Right renal cortex interstitium (tissue), 3 donors: ENCODE measurements around the gene PIK3R2. TPM values are rescaled to one million over a fixed set of nuclear protein-coding genes. Genes with fewer than 3 reads are reported as not detected.
"Not testable (repeated sequence)": the region's sequence is repeated elsewhere in the genome, so short reads cannot be mapped to it uniquely, and the experiment has no call there.

Experiments
- DNase-seq, 3 donors: peaks; one replicate each; pipeline ENCODE4 v3.0.0-alpha.2; 2013; ENCODE audit warnings: low read depth in 3 of 3, low spot score in 2 of 3
- polyA plus RNA-seq, 3 donors: library from polyadenylated mRNA; unstranded; fragments of 120-200 nt; gene quantifications; one replicate each; pipeline ENCODE4 v1.2.1, GENCODE V29; 2013; ENCODE audit not compliant: insufficient read length in 3 of 3

Gene PIK3R2
- polyA plus RNA-seq, 3 donors: 20.0 to 27.1 (median 26.7) TPM

DNA sequence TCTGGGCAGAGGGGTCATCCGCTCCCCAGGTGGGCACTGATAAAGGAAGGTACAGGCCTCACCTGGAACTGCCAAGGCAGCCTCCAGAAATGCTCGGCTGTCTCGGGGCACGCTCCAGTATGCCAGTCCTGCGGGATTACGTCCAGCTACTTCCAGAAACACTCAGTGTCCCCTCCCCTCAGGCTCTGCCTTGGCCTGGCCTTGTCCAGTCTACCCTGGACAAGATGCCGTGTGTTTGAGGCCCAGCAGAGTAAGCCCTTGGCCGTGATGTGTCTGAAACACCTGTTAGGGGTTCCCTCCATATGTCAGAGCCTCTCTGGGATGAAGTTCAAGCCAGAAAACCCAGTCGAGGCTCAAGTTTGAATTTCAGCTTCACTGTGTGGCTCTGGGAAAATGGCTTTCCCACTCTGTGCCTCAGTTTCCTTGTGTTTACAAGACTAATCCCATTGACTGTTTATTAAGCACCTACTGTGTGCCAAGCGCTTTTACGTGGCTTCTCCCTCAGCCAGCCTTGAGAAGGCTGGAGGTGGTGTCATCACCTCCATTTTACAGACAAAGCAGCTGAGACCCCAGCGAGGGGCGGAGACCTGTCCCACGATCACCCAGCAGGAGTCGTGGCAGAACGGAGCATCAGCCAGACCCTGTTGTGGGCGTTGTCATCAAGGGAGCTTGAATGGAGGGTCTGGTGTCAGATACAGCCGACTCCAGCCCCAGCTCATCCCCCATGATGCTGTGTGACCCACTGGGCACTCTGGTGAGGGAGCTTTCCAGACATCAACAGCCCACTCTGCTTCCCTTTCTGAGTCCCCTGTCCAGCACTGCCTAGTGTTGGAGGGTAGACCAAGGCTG lies 2.0 kb upstream of the PIK3R2 start:
- no peak for DNase-seq

DNA sequence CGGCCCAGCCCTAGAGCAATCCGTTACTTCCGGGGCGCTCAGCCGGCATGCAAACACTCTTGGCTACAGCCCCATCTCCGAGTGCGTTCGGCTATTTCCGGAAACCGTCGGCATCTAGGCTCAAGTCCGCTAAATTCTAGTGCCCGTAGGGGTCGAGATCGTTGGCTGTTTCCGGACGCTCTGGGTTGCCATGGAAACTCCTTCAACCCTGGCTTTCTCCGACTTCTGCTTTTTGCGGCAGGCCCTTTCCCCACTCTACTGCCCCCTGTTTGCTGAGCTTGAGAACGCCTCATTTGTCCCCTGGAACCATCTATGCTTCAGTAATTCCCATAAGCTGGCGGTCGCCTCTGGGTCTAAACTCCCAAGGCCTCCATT lies 534 bp upstream of the PIK3R2 start:
- DNase-seq: peak; percentile 95 to 98 (median 96)

DNA sequence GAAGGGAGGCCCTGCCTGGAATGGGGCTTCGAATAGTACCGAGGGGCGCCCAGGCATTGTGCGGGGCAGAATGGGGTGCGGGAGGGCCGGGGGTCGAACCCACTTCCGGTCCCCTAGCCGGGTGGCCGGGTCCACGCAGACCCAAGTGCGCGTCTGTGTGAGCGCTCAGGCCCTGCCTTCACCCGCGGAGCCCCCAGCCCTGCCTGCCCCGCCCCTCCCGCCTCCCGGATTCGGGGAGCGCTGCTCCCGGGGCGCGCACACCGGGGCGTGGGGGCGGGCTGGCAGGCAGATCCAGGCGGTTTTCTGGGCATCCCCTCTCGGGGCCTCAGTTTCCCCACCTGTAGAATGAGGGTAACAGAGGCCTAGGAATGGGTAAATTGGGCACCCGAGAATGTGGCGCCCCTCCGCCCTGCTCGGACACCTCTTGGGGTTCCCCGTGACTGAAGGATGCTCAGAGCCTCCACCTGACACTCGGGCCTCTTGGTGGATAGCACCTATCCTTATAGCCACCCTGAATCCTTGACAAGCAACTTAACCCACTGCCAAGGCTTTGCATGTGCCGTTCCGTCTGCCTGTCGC lies 682 bp downstream of the PIK3R2 start:
- DNase-seq: no peak

DNA sequence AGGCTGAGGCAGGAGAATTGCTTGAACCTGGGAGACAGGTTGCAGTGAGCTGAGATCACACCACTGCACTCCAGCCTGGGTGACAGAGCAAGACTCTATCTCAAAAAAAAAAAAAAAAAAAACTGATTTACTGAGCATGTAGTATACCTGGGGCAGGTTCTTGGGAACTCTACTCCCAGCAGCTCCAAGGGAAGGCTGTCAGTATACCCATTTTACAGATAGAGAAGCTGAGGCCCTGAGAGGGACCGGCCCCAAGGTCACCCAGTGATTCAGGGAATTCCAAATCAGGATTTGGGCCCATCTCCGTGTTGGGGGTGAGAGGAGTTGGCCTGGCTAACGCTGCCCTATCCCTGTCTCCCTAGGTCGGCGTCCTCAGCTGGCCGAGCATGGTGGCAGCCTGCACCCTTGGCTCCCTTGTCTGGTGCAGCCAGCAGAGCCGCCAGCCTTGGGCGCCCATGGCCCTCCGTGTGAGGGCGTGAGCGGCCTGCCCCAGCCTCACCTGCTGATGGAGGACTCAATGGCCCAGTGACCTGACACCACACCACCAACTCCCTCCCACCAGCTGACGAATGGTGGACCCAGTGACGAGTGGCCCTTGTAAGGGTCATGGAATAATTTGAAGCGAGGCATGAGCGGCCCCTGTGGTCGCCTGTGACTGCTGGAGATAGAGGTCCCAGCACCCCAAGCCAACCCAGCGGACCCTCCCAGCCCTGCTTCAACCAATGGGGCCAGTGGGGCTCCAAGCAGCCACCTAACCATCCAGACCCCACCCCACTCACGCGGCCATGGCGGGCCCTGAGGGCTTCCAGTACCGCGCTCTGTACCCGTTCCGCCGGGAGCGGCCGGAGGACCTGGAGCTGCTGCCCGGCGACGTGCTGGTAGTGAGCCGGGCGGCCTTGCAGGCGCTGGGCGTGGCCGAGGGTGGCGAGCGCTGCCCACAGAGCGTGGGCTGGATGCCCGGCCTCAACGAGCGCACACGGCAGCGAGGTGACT lies 2.4 kb downstream of the PIK3R2 start:
- DNase-seq: no peak

DNA sequence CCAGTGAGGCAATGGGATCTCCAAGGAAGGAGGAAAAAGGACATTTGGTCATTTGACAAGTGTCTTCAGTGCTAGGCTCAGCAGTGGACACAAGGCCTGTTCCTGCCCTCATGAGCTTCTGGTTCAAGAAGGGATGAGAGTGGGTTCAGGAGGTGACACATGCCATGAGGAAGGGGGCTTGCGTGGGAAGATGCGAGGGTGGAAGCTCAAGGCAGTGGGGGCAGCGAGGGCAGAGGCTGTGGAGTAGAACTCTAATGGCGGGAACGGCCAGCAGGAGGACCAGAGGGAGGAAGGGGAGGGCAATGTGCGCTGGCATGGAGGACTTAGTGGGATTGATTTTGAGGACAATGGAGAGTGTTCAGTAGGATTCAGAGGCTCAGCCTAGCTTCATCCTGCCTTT lies 3.3 kb downstream of the PIK3R2 start:
- DNase-seq: no peak

DNA sequence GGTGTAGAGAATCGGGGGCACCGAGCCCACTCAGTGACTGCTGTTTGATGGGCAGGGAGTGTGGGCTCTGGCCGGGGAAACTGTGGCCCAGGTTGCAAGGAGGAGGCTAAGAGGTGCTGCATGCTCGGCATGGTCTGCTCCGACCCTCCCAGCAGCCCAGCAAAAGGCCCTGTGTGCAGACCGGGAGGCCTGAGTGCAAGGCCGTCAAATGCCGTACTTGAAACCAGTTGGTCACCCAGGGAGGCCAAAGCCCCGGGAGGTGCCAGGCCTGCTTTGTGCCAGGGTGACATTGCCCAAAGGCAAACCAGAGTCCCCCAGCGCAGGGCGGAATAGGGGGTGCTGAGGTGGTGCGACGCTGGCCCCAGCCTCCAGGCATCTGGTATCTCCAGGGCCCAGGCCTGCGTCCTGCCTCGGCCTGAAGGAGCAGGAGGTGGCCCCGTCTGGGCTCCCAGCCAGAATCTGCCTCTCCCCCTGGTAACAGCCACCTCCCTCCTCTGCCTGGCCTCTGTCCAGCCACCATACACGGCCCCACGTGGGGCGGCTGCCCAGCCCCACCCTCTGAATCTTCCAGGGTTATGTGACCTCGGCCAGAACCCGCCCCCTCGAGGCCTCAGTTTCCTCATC lies 4.0 kb downstream of the PIK3R2 start:
- no peak for DNase-seq

DNA sequence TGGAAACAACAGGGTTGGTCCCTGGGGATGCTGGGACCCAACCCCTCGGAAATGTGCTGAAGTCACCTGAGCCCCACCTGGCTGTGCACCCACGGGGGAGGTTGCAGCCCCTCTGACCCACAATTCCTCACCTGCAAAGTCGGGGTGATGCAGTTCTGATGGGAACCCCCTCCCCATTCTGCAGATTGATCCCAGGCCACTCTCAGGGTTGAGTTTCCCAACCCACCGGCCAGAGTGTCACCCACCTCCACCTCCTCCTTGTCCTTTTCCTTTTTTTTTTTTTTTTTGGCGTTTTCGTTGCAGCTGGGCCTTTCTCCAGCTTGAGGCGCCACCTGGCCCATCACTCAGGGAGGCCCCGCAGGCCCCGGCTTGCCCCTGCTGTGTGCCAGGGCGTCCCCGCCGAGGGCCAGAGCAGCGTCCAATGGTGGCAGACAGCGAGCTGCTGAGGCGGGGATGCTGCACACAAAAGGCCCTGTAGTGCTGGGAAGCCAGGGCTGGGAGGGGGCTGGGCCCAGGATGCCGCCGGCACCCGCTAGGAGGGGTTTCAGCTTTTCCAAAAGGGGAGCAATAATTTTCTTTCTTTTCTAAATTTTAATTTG lies 4.6 kb downstream of the PIK3R2 start:
- DNase-seq: no peak

DNA sequence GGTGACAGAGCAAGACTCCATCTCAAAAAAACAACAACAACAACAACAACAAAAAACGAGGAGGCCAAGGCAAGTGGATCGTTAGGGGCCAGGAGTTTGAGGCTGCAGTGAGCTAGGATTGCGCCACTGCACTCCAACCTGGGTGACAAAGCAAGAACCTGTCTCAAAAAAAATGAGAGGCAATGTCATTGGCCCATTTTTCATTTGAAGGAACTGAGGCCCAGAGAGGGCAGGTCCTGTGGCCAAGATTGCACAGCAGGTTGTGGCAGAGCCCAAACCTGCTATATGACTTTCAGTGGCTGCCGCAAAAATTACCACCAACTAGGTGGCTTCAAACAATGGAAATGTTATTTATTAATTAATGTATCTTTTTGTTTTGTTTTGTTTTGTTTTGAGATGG lies 5.5 kb downstream of the PIK3R2 start:
- no peak for DNase-seq

DNA sequence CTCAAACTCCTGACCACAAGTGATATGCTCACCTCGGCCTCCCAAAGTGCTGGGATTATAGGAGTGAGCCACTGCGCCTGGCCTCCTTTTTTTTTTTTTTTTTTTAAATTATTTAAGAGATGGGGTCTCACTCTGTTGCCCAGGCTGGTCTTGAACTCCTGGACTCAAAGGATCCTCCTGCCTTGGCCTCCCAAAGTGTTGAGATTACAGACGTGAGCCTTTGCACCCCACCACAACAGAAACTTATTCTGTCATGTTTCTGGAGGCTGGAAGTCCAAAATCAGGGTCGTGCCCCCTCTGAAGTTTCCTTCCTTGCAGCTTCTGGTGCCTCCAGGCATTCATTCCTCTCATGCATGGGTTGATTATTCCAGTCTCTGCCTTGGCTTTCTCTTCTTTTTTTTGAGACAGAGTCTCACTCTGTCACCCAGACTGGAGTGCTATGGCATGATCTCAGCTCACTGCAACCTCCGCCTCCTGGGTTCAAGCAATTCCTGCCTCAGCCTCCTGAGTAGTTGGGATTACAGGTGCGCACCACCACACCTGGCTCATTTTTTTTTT lies 6.2 kb downstream of the PIK3R2 start:
- DNase-seq: not testable (repeated sequence)

DNA sequence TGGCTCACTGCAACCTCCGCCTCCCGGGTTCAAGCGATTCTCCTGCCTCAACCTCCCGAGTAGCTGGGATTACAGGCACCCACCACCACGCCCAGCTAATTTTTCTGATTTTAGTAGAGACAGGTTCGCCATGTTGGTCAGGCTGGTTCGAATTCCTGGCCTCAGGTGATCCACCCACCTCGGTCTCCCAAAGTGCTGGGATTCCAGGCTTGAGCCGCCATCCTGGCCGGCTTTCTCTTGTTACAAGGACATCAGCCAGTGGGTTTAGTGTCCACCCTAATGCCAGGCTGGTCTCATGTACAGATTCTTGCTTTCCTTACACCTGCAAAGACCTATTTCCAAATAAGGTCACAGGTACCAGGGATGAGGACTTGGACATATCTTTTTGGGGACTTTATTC lies 6.8 kb downstream of the PIK3R2 start:
- no peak for DNase-seq

DNA sequence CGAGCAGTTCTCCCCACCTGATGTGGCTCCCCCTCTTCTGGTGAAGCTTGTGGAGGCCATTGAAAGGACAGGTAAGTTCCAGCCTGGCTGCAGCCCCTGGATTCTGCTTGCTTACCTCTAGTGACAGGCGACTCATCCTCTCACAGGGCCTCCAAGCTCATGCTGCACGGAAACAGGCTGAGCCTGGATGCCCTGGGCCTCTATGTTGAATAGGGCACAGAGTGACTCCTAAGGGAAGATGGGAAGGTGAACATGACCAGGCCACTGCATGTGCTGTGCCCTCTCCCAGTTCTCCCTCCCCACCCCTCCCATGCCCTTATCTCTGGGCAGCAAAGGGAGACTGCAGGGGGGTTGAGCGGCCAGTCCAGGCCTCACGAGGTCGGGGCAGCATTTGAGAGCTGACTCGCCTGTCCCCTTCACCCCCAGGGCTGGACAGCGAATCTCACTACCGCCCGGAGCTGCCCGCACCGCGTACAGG lies 7.6 kb downstream of the PIK3R2 start:
- no peak for DNase-seq

DNA sequence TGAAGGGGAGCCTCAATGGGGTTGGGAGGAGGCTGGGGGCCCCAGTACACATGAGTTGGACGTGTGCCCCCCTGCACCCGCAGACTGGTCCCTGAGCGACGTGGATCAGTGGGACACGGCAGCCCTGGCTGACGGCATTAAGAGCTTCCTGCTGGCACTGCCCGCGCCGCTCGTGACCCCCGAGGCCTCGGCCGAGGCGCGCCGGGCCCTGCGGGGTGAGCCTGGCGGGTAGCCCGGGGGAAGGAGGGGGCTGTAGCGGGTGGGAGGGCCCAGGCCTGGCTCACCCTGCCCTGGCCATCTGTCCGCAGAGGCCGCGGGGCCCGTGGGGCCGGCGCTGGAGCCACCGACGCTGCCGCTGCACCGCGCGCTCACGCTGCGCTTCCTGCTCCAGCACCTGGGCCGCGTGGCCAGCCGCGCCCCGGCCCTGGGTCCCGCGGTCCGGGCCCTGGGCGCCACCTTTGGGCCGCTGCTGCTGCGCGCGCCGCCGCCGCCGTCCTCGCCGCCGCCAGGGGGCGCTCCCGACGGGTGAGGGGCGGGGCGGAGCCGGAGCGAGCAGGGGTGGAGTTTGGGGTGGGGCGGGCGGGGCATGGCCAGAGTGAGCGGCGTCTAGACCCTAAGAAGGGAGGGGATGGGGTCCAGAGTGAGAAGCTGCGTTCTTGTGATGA lies 8.1 kb downstream of the PIK3R2 start:
- no peak for DNase-seq

DNA sequence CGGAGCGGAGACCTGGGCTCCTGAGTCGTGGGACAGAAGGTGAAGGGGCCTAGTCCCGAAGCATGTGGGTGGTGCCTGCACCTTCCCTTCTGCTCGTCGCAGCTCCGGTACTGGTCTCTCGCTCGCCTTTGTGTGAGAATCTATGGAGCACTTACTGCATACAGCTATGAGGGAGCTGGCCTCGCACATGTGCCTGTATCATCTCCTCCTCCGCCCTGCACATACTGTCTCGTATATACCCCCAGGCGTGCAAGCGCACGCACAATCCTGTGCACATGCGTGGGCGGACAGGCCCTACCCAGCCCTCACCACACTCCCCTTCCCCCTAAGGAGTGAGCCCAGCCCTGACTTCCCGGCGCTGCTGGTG lies 8.7 kb downstream of the PIK3R2 start:
- no peak for DNase-seq

DNA sequence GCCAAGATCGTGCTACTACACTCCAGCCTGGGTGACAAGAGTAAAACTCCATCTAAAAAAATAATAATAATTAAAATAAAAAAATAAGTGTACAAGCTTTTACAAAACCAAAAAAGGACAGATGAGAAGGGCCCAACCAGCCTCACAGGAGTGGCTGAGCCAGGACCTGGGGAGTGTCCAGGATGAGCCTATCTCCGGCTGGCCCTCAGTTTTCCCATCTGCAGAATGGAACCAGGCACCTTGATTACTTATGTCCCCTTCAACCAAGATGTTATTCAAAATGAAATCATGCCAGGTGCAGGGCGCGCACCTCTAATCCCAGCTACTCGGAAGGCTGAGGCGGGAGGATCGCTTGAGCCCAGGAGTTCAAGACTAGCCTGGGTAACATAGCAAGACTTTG lies 11.1 kb downstream of the PIK3R2 start:
- DNase-seq: no peak

DNA sequence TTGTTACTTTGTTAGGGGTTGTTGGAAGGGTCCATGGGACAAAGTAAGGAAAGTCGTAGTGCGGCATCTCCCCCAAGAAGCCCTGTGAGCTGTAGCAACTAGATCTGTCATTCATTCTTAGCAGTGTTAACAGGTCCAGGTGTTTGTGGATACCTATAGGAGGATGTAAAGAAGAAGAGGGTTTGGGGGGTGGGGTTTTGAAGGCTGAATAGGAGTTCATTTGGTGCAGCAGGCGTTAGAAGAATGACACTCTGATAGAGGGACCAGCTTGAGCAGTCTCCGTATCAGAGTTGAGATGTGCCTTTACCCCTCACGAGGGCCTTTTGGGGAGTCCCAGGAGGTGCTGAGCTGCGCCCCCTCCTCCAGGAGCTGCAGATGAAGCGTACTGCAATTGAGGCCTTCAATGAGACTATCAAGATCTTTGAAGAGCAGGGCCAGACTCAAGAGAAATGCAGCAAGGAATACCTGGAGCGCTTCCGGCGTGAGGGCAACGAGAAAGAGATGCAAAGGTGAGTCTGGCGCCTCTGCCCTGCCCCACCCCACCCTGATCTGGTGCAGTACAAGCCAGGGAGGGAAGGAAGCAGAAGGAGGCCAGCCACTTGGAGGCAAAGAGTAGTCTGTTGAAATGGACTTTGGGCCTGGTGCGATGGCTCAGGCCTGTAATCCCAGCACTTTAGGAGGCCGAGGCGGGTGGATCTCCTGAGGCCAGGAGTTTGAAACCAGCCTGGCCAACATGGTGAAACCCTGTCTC lies 13.0 kb downstream of the PIK3R2 start:
- no peak for DNase-seq

DNA sequence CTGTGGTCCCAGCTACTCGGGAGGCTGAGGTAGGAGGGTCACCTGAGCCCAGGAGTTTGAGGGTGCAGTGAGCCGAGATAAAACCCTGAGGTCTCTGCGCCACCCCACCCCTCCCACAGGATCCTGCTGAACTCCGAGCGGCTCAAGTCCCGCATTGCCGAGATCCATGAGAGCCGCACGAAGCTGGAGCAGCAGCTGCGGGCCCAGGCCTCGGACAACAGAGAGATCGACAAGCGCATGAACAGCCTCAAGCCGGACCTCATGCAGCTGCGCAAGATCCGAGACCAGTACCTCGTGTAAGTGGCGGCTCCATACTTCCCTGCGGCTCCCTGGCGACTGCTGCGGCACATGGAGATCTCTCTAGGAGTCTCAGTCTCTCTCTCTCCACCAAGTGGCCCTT lies 14.0 kb downstream of the PIK3R2 start:
- DNase-seq: no peak

DNA sequence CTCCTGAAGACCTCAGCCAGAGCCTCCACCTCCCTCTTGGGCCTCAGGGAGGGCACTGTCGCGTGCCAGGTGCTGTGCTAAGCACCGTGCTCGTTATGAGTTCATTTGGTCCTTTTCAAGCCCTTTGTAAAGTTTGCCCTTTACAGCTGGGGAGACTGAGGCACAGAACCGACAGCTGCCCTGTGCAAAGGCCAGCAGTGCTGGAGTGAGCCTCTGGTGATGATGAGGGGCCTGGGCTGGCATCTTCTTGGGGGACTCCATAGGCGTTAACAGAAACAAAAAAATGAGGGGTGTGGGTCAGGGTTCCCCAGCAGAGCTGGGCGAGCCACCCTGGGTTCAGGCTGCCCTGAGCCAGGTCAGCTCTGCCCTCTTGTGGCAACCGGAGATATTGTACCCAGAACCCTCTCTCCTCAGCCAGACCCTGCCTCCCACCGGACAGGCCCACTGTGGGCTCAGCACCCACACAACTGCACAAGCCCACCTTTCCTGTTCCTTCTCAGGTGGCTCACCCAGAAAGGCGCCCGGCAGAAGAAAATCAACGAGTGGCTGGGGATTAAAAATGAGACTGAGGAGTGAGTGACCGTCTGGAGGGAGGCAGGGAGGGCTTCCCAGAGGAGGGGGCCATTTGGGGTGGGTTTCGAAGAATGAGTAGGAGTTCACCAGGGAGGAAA lies 15.1 kb downstream of the PIK3R2 start:
- no peak for DNase-seq

DNA sequence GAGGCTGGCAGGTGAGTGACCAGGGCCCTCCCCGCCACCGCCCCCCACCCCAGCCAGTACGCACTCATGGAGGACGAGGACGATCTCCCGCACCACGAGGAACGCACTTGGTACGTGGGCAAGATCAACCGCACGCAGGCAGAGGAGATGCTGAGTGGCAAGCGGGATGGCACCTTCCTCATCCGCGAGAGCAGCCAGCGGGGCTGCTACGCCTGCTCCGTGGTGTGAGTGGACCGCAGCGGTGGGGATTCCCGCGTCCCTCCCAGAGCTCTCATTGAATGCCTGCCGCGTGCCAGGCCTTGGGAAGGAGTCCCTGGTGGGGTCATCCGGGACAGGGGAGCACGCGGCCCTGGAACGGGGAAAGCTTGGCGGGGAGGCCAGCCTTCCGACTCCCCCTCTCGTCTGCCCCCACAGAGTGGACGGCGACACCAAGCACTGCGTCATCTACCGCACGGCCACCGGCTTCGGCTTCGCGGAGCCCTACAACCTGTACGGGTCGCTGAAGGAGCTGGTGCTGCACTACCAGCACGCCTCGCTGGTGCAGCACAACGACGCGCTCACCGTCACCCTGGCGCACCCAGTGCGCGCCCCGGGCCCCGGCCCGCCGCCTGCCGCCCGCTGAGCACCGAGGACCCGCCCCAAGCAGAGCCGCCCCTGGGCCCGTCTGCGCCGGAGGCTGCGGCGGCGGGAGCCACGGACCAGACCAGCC lies 15.9 kb downstream of the PIK3R2 start:
- no peak for DNase-seq
